CD4-positive, alpha-beta T cell treated with Interleukin-12 subunit alpha and Interleukin-12 subunit beta, for 1 hour (primary cell): Measurements from ENCODE around the gene SPDYE3.
"Not testable (repeated sequence)": the region's sequence is repeated elsewhere in the genome, so short reads cannot be mapped to it uniquely, and the experiment has no call there.

Experiments used
- DNase-seq: peaks from one replicate; pipeline ENCODE4 v3.0.0-alpha.2; 2020

The SPDYE3 gene

GRCh38 chr7:100352984-100353684 lies 45.6 kb downstream of the SPDYE3 start:
- no peak for DNase-seq

DNA sequence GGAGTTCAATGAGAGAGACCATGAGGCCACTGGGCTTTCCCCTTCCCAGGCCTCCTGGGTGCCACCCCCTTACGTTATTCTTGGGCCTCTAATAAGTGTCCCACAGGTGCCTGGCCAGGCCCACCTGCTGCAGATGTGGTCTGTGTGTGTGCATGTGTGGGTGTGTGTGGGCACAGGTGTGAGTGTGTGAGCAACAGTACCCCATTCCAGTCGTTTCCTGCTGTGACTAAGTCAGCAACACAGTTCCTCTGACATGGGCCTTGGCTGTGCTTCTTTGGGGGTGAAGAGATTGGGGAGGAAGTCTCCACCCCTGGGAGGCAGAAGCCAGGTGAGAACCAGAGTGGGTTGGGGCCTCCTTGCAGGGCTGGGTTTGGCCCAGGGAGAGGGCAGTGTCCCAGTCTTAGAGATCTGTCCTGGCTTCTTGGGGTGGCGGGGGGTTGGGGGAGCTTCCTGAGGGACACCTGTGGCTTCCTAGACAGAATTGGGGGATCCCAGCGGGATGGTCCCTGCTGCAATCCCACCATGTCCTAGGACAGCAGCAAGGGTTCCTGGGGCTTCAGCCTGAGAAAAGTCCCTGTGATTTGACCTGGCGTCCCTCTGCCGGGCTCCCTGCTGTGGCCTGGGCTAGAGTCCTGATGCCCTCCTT lies 46.3 kb downstream of the SPDYE3 start:
- DNase-seq: peak; percentile 51

- DNase-seq: no peak
These were observed 49.0 kb downstream of the SPDYE3 start for GRCh38 chr7:100356416-100357068.

- no peak for DNase-seq
These were observed 49.6 kb downstream of the SPDYE3 start for GRCh38 chr7:100357131-100357561.

DNA sequence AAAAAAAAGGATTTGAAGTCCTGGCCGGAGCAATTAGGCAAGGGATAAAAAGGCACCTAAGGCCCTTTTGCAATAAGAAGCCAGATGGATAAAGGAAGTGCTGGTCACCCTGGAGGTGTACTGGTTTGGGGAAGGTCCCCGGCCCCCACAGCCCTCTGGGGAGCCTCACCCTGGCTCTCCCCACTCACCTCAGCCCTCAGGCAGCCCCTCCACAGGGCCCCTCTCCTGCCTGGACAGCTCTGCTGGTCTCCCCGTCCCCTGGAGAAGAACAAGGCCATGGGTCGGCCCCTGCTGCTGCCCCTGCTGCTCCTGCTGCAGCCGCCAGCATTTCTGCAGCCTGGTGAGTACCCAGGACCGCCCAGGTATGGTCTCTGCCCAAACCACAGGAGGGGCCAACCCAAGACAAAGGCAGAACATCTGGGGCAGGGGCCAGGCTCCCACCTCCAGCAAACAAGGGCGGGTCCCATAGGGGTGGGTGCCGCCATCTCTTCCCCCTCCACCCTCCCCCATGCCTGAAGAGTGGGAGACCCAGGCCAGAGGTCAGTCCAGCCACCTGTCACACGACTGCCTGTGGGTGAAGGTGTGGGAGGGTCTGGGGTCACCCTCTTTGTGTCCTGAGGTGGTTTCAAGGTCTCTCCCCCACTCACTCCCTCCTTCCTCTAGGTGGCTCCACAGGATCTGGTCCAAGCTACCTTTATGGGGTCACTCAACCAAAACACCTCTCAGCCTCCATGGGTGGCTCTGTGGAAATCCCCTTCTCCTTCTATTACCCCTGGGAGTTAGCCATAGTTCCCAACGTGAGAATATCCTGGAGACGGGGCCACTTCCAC lies 50.7 kb downstream of the SPDYE3 start, which contains the start of gene PILRB:
TSS of gene PILRB (plus strand) at position 91 of the 830 bp plus-strand sequence. CDS start at position 277, 186 bp downstream.
- DNase-seq: no peak

- DNase-seq: no peak
These were observed 51.3 kb downstream of the SPDYE3 start for GRCh38 chr7:100358857-100359212.

GRCh38 chr7:100360135-100360854 lies 52.8 kb downstream of the SPDYE3 start:
- DNase-seq: no peak

GRCh38 chr7:100363098-100363497 lies 55.6 kb downstream of the SPDYE3 start:
- DNase-seq: no peak

- not testable (repeated sequence) for DNase-seq
These were observed 56.3 kb downstream of the SPDYE3 start for GRCh38 chr7:100363797-100364196.

GRCh38 chr7:100364480-100364879 lies 57.0 kb downstream of the SPDYE3 start:
- DNase-seq: no peak

- DNase-seq: not testable (repeated sequence)
These were observed 58.5 kb downstream of the SPDYE3 start for GRCh38 chr7:100365998-100366367.

DNA sequence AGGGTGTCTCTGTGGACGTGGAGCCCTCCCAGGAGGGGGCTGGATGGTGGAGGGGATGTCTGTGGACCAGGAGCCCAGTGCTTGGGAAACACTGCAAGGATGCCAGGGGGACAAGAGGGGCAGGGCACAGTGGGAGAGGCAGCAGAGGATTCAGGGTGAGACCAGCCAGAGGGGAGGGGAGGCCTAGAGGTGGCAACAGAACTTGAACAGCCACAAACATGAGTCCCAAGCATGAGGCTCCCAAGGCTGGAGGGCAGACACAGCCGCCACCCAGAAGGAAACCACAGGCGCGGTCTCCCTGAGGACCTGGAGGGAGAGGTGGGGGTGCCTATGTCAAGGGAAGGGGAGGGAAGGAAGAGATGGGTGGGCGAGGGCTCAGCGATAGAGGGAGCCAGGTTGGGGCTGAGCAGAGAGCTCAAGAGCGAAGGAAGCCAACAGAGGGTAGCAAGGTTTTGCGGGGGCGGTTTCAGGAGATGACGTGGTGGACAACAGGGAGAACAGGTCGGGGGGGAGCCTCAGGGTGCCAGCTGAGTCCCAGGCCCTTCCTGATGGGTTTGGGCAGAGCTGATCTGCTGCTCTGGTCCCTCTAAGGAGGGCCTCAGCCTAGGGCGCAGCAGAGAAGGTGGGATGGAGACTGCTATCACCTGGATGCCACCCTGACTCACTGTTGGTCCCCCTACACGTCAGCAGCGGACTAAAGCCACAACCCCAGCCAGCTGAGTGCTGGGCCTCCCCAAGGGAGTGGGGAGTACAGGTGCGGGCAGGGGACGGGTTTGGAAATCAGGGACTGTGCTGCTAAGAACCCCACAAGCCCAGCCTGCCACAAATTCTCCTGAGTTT lies 59.1 kb downstream of the SPDYE3 start:
- DNase-seq: no peak

DNA sequence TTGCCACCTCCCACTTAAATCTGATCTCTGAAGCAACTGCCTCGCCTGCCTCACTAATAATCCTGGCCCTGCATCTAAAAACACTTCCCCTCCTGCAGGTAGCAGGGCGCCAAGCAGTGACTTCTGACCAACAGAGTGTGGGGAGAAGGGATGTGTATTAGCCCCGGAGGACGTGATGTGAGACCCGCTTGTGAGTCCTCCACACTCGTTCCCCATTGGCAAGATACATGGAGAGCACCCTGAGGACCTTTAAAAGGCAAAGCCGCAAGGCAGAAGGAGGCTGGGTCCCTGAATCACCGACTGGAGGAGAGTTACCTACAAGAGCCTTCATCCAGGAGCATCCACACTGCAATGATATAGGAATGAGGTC lies 59.7 kb downstream of the SPDYE3 start:
- no peak for DNase-seq

GRCh38 chr7:100367676-100368613 lies 60.4 kb downstream of the SPDYE3 start:
- DNase-seq: no peak

GRCh38 chr7:100369105-100369504 lies 61.6 kb downstream of the SPDYE3 start:
- peak; percentile 48 for DNase-seq

GRCh38 chr7:100370303-100370702 lies 62.8 kb downstream of the SPDYE3 start:
- DNase-seq: no peak

DNA sequence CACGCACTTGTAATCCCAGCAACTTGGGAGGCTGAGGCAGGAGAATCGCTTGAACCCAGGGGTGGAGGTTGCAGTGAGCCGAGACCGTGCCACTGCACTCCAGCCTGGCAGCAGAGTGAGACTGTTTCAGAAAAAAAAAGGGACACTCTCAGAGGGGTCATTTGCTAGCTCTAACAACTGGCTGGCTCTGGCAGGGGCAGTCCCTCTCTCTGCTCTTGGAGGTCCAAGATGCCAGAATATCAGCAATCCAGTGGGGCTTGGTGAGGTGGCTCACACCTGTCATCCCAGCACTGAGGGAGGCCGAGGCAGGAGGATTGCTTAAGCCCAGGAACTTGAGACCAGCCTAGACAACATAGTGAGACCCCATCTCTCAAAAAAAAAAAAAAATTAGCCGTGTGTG lies 63.2 kb downstream of the SPDYE3 start:
- DNase-seq: no peak

DNA sequence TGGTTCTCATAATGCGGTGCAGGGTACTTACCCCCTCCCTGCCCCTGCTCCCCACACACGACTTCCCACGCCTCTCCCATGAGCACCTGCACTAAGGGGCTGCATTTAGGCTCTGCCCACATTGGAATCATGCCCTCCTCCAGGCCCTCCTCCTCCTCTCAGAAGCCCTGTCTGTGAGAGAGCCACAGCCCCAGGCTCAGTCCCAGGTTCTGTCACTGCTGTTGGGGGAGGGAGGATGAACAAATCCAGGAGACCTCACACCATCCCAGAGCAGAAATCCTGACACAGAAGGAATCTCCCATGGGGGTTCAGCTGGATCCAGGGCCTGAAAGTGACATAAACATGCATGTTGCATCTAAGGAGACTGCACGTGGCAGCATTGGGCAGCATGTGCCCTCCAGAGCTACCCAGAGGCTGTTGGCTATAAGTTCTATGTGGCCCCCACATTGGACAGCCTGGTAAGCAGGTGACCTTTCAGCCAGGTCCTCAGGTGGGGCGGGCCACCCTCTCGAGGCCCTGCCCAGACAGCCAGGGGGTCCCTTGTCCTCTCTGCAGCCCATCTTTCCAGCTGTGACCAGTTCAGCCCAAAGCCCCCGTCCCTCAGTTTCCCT lies 64.2 kb downstream of the SPDYE3 start:
- DNase-seq: no peak
